ENCODE data around the gene PYGO2.

The PYGO2 gene, protein sequence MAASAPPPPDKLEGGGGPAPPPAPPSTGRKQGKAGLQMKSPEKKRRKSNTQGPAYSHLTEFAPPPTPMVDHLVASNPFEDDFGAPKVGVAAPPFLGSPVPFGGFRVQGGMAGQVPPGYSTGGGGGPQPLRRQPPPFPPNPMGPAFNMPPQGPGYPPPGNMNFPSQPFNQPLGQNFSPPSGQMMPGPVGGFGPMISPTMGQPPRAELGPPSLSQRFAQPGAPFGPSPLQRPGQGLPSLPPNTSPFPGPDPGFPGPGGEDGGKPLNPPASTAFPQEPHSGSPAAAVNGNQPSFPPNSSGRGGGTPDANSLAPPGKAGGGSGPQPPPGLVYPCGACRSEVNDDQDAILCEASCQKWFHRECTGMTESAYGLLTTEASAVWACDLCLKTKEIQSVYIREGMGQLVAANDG

GRCh38 chr1:154961207-154962155 is at the start of gene PYGO2:
PYGO2 (minus strand) TSS chr1:154961782; CDS start chr1:154961576, 206 bp downstream.
- peak; percentile 85 for DNase-seq

DNA sequence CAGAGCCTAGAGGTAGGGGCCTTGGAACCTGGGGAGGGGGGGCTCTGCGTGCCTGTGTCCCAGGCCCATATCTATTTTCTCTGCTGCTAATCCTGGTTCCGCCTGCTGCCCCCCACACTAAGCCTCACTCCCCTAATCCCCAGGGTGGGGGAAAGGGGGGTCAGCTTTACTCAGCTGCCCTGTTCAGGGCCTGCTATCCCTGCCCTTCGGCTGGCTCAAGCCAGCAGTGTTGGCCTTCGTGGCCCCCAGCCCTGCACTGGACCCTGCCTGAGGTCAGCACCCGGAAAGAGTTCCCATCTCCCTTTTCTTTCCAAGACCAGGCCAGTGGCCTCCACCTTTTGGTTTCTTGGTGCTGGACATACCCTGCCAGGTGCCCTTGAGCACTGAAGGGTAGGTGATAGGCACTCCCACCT is 49.4 kb upstream of the PYGO2 start:
- no peak for DNase-seq

DNA sequence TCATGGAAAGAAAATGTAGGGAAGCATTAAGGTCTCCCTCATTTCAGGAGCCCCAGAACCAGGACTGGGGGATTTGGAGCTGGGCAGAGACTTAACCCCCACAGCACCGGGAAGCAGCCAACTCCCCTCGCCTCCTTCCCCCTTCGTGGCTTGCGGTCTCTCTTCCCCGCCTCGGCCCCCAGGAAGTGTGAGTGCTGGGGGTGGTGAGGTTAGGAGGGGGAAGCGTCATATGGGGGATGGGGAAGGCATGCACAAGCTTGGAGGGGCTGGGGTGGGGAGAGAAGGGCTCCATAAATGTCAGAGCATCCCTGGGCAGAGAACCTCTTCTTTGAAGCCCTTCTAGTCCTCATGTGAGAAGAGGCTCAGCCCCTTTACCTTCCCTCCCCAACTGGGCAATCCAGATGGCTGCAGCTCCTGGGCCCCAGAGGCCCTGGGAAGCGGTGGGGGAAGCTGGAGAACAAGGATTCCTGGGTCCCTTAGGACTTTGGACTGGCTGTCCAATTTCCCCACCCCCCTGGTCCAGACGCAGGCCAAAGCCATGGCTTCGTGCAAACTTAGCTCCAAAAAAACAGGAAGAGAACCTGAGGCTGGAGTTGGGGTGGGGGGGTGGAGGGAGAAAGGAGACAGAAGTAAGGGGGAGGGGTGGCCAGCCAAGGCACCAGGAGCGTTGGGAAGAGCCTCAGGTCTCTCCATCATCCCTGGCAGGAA is 48.8 kb upstream of the PYGO2 start:
- peak; percentile 44 for DNase-seq

GRCh38 chr1:155009742-155010141 is 48.2 kb upstream of the PYGO2 start:
- DNase-seq = no peak

GRCh38 chr1:155009221-155009711 is 47.7 kb upstream of the PYGO2 start:
- DNase-seq = no peak

GRCh38 chr1:155008015-155008941 is 46.7 kb upstream of the PYGO2 start:
- DNase-seq = peak; percentile 39

DNA sequence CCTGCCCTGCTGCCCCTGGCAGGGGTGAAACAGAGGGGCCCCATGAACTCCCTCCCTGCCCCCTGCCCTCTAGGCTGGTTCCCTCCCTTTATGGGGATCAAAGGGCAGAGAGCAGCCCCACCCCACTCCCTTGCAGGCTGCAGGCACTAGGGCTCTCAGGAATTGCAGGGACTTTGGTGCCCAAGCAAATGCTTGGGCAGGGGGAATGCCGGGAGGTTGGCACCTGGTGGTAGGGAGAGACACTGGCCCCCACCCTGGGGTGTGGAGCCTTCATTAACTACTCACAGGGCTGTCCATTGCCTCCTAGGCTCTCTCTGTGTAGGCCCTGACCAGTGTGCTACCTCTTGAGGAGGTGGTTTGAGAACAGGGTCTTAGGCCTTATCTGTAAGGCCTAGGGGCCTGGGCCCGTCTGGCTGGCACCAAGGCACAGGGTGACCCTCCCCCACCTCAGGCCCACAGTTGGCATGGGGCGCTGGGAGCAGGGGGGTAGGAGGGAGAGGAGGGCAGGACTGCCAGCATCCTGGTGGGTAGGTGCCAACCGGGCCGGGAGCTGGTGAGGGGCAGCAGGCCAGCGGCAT is 45.8 kb upstream of the PYGO2 start:
- DNase-seq = no peak

GRCh38 chr1:155006601-155007101 is 45.1 kb upstream of the PYGO2 start:
- DNase-seq = peak; percentile 69

GRCh38 chr1:155005076-155006011 is 43.8 kb upstream of the PYGO2 start:
- DNase-seq = peak; percentile 58

GRCh38 chr1:155004352-155005075 is 42.9 kb upstream of the PYGO2 start:
- DNase-seq = no peak

DNA sequence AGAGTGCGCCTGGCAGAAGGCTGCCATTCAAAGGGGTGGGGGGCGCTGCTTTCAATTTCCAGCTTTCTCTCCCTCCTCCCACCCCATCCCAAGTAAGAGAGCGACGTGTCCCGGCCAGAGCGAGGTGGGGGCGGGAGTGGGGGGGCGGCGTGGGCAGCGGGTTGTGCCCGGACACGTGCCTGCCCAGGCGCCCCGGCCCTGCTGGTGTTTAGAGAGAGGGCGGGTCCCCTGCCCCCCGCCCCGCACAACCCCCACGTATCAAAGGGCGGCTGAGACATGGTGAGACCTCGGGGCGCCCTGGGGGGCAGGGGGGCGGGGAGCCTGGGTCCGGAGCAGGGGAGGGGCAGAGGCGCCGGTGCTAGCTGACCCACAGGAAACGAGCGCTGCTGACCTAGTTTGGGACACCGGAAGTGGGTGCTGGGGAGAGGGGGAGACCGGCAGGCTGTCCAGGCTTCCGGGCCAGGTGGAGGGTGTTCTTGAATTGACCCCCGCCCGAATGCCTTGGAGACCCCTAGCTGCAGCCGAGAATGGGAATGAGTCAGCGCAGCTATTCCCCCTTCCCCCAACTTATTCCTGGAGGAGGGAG is 42.3 kb upstream of the PYGO2 start:
- DNase-seq = no peak

DNA sequence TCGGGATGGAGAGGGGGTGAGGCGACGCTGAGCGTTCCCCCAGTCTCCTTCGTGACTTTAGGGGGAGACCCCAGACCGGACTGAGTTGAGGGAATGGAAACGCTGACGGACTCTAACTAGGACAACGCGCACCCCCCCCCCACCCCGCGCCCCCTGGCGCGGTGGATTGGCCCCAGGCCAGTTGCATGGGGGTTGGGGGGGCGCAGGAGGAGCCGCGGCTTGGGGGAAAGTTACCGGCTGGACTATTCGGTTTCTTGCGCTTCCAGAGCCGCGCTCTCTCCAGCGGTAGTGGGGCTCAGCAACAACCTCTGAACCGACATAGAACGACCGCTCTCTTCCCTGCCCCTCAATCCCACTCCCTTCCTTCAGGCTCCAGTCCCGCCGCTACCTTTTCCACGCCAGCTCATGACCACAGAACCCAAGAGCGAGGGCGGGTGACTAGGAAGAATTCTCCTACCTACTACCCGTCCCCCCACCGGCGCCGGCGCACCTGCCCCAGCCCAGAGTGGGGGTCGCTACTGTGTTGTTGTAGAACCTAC is 41.7 kb upstream of the PYGO2 start:
- DNase-seq = no peak

DNA sequence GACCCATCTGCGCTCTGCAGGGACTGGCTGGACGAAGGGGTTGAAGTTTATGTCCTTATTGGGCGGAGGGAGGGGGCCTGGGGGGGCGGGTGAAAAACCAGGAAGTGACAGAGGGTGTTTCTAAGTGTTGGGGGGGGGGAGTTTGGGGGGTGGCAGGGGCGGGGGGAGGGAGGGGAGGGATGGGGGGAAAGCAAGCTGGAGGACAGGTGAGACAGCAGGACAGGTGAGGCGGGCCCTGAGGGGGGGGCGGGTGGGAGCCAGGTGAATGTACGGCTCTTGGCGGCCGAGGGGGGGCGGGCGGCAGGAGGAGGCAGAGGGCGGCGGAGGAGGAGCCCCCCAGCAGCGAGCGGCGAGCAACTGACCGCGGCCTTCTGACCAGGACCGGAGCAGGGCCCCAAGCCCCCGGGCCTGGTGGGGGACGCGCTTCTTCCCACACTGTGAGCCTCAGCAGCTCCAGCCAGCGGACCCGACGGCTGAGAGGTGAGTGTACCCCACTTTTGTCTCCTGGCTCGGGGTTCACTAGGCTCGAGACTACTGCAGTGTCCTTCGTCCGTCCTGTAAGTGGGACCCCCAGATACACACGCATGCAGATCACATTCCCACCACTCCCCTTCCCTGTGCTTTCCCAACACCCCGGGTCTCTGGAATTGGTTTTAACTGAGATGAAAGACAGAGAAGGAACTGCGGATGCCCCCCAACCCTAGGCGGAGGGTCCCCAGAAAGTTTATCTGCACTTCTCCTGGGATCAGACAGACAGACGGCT is 41.1 kb upstream of the PYGO2 start, which contains the start of gene ZBTB7B:
TSS of gene ZBTB7B (plus strand) at position 339 of the 763 bp plus-strand sequence. CDS start 11,859 bp downstream, outside the sequence.
- no peak for DNase-seq

DNA sequence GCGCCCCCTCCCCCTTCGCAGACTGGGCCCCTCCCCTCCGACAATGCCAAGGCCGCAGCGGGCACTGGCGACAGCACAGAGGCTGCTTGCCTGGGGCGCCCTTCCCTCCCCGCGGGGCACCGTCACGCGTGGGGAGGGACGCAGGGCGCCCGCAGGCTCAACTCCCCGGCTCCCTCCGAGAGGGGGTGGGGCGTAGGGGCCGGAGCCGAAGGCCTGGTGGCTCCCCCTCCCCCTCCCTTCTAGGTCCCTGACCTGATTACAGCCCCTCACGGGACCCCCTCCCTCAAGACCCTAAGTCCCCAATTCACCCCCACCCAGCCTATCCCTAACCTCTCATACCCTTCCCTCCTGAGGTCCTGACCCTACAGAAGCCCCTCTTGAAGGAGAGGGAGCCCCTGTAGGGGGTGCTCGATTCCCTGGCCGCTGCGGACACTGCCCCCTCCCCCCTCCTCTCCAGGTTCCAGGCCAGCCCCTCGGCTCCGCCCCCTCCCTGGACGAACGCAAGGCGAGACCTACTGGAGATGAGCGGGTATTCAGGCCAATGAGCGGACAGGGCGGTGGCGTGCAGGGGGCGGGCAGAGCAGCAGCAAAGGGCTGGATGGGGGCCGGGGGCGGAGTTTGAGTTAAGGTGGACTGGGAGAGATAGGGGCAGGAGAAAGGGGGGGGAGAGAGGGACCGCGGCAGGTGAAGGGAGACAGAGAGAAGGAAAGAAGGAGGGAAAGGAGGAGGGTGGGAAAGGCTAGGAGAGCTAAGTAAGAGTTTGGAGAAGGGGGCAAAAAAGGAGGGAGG is 40.3 kb upstream of the PYGO2 start:
- DNase-seq = peak; percentile 98

DNA sequence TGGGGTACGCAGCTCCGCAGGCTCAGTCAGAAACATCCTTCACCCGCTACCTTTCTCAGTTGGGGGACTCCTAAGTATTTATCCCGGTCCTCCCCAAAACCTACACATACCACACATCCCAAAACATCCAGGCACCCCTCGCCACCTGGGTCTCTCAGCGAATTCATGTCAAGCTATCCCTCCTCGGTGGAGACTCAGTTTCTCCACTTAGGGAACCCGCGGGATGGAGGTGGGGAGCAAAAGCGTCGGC is 39.8 kb upstream of the PYGO2 start:
- DNase-seq = no peak

DNA sequence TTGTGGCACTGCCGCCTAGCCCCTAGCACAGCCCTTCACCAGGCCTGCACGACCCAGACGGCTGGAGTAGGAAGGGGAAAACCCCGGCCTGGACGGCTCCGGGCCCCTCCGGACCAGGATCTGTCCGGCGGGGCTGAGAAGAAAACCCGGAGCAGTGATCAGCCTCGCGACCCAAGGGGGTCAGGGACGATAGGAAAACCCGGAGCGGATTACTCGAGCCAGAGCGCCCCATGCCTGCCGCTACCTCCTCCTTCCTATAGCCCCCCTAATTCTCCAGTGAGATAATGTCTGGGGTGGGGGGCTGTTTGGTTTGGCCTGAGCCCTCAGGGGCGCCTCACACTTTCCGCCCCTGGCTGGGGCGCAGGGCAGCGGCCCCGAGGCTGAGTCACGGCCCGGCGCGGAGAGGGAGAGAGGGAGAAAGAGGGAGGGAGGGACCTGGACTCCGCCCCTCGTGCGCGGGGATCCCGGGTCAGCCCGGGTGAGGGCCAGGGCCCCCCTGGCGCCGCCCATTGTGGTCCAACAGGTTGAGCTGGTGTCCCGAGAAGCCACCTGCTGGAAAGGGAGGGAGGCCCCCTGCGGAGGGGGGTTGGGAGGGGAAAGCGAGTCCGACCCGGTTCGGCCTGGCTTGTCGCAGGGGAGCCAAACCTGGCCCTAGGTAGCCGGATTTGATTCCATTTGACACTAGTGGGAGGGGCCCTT is 39.3 kb upstream of the PYGO2 start:
- peak; percentile 82 for DNase-seq

- no peak for DNase-seq
These were observed 38.8 kb upstream of the PYGO2 start for GRCh38 chr1:155000411-155000725.
